DOHH2 (cell line): ENCODE data around the gene OCA2.

Source experiments
- CTCF ChIP-seq: fragments of 200-600 bp; sonication (generic); IDR thresholded peaks from one replicate; pipeline ENCODE4 v1.5.1; 2014; ENCODE audit warnings: antibody characterized with exemption, mild to moderate bottlenecking, low read depth, low read length; ENCODE audit not compliant: poor library complexity, severe bottlenecking
- EZH2phosphoT487 ChIP-seq: fragments of 200-600 bp; sonication (generic); IDR thresholded peaks from 2 replicates; pipeline ENCODE4 v1.6.1; 2017; ENCODE audit warnings: borderline replicate concordance, mild to moderate bottlenecking, antibody characterized with exemption, low read length, moderate library complexity, mixed read lengths

GRCh38 chr15:28047277-28047676 is 51.8 kb downstream of the OCA2 start:
- TF ChIP-seq CTCF, result no peak
- TF ChIP-seq EZH2phosphoT487, result no peak
